ENCODE data around the gene MAN1A1.

DNA sequence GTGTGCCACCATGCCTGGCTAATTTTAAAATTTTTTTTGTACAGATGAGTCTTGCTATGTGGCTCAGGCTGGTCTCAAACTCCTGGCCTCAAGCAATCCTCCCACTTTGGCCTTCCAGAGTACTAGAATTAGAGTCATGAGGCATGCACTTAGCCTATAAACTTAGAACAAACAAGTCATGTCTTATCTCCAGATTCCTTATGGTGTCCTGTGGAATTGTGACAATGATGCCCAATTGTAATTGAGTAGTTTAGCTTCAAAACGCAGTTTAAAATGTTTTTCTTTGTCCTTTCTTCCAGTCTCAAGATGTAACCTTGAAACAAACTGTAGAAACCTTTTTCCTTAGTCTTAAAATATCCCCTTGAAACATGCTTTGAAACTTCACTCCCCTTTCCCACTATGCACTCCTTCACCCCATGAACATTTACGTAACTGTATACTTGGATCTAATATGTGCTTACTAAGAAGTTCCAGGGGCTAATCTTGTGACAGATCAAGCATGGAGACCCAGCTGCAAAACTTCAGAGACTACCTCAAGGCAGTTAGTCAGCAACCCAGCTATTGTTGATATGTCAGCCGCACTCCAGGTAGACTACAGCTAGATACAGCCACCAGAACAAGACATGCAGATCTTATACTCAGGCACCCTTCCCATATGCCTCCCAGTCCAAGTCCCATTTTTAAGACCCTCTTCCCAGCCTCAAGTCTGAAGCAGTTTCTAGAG, 46.2 kb downstream of the MAN1A1 start:
- TF ChIP-seq POLR2A (IDR thresholded peaks at IDR 0.05; ENCODE audit: low read length) (no peak), GATA1 (IDR thresholded peaks at IDR 0.05; ENCODE audit: low read depth, low read length) (no peak)

Data from erythroblast (primary cell).